ENCODE results near the gene HHATL.

Gene HHATL

DNA sequence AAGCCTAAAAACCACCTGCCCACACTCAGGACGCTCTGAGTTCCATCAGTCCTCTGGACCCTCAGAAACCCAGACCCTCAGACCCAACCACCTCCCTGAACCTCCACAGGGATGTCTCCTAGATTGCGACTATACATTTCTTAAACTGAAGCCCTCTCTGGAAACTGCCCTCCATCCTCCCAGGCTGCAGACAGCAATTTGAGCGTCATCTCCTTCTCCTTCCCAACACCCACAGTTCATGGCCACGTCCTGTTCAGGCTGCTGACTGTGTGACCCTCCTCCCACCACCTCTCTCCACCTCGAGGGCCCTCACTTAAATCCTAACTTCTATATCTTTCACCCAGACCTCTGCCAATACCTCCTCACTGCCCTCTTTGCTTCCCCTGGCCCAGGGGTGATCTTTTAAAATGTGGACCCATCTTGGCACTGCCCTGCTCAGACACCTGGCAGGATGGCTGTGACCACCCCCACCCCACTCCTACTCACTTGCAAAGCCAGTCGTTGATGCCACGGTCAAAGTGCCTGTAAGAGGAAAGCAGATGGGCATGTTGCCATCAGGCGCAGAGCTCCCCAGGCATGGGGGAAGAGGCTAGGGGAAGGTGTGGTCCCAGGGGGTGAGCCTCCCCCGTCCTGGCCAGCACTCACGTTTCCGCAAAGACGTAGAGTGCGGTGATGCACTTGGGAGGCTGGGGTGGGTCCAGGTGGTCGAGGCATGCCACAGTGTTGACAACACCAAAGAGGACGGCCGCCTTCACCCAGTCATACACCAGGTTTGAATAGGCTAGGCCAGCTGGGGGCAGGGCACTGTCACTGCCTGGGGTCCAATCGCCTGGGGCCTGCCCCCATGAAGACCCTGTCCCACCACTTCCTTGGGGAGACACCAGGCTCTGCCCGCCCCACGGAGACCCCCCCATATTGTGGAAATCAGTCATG, 6.0 kb downstream of the HHATL start:
- no peak for DNase-seq

DNA sequence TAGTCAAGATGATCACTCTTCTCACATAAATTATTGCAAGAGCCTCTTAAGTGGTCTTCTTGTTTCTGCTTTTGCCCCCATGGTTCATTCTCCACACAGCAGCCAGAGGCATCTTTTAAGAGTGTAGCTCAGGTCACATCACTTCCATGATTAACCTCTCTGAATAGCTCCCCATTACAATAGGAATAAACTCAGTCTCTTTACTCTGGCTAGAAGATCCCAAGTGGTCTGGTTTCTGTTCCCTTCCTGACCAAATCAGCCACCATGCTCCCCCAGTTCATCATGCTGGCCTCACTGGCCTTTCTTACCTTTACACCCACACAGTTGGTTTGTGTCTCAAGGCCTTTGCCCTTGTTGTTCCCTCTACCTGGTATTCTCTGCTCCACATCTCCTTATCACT, 8.2 kb downstream of the HHATL start:
- DNase-seq, result no peak

DNA sequence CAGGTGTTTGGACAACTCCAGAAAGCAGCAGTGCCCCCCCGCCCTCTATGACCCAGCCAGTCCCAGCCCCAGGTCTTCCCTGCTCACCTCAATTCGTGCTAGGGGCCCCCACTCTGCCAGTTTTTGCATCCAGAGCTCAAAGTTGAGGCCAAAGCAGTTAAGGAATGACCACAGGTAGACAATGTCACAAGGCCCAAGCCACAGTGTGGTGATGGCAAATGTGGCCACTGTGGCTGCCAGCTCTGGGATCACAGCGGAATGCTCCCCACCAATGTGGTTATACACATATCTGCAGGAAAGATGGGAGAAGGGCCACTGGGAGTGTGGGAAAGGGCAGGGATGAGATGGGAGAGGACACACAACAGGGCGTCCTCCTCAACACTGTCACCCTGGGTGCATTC, 9.1 kb downstream of the HHATL start:
- no peak for DNase-seq

DNA sequence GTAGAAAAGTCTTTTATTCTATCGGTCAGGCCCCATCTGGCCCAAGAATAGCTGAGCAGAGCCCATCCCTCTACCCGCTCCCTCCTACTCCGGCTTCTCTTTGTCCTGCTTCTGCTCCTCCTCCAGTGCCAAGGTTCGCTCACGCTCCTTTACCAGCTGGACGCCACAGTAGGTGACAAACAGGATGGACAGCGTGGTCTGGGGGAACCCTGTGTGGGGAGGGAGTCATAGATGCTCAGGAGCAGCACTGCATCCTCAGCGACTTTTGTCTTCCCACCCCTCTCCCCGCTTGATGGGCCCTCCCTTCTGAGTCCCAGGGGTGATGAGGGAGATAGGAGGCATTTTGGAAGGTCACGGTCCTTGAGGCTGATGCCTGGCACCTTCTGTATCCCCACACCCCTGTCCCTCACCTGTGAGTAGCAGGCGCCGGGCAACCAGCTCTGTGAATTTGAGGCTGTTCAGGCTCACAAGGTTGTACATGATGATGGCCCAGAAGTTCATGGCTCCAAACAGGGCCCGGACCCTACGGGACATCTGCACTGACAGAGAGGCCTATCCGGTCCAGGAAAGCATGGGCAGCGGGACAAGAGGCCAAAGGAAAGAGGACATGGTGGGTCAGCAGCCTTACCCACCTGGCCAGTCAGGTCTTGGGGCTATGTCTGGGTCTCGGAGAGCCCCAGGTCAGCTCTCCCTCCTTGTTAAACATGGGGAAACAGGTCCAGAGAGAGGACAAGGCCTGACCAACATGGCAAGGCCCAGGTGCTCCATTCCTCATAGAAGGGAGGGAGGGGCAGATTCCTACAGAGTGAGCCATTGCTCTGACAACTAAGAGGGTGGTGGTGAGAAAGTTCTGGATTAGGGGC, 9.7 kb downstream of the HHATL start:
- no peak for DNase-seq

GRCh38 chr3:42691816-42692666, 10.6 kb downstream of the HHATL start:
- no peak for DNase-seq

GRCh38 chr3:42690766-42691680, 11.6 kb downstream of the HHATL start:
- DNase-seq, result no peak

GRCh38 chr3:42690191-42690590, 12.4 kb downstream of the HHATL start:
- no peak for DNase-seq

- no peak for DNase-seq
Measured at GRCh38 chr3:42689421-42690014, 13.1 kb downstream of the HHATL start.

- DNase-seq, result no peak
Measured at GRCh38 chr3:42688487-42689420, 13.8 kb downstream of the HHATL start.

DNA sequence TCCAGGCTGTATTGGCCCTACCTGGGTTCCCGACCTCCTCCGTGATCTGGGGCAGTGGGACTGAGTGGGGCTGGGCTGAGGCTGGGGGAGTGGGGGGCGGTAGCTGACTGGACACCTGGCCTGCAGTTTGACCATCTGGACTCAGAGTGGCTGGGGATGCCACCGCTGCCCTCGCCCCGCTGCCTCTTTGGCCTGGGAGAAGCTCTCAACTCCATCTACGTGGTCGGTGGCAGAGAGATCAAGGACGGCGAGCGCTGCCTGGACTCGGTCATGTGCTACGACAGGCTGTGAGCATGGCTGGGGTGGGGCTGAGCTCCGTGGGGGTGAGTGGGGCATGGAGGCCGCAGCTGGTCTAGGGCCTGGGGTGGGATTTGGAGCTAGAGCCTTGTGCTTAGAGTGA, 14.6 kb downstream of the HHATL start:
- no peak for DNase-seq

GRCh38 chr3:42686832-42687650, 15.6 kb downstream of the HHATL start:
- DNase-seq, result no peak

GRCh38 chr3:42685891-42686820, 16.4 kb downstream of the HHATL start:
- DNase-seq, result no peak

DNA sequence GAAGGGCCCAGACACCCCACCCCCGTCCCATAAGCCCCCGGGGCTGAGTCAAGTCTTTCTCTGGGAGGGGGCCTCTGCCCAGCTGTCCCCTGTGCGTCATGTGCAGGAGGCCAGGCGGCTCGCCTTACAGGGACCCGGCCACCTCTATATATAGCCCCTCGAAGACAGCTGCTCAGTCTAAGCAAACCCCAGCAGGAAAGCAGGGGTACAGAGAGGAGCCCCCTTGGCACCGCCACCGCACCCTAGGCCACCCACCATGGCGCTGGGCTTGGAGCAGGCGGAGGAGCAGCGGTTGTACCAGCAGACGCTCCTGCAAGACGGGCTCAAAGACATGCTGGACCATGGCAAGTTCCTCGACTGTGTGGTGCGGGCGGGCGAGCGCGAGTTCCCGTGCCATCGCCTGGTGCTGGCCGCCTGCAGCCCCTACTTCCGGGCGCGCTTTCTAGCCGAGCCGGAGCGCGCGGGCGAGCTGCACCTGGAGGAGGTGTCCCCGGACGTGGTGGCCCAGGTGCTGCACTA, 17.2 kb downstream of the HHATL start, which contains the start of gene KLHL40:
TSS of gene KLHL40 (plus strand) at position 175 of the 519 bp plus-strand sequence. CDS start at position 257, 82 bp downstream.
- no peak for DNase-seq

DNA sequence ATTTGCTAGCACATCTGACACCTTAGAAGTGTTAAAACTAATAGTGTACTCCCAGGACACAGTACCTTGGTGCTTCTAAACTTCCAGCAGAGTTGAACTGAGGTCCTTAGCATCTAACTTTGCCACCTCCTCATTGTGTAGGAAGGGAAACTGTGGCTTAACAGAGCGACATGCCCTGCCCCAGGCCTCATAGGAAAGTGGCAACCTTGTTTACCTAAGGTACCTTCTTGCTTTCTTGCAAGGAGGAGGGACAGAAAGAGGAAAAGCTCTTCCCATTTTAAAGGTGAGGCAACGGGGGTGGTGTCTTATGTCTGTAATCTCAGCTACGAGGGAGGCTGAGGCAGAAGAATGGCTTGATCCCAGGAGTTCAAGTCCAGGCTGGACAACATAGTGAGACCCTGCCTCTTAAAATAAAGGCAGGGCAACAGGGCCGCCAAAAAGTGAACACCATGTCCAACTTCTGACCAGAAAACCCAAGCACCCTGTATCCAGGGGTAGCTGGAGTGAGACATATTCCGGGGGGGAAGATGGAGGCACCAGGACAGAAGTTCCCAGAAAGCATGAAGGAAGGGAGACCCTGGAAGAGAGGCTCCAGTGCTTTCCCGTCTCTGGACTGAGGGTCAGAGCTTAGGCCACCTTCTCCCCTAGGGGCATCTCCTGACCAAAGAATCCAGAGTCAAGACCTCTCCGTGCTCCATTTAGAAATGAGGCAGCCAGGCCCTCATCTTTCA, 17.8 kb downstream of the HHATL start:
- no peak for DNase-seq

- peak; percentile 75 for DNase-seq
Measured at GRCh38 chr3:42683875-42684598, 18.6 kb downstream of the HHATL start.

Measured in activated CD4-positive, alpha-beta T cell treated with anti-CD3 and anti-CD28 coated beads for 48 hours (primary cell).